ENCODE data around the gene PTH1R.

GRCh38 chr3:46856576-46857471 is 20.7 kb upstream of the PTH1R start:
- TF ChIP-seq SIX5 (IDR thresholded peaks at IDR 0.05; ENCODE audit: low read depth, low read length, severe bottlenecking) = no peak
- no peak for TF ChIP-seq NFYA (IDR thresholded peaks at IDR 0.05; ENCODE audit: borderline replicate concordance, low read depth, low read length)

Measured in GM12878 (cell line).